Gastrocnemius medialis (tissue), 4 donors: ENCODE results near the gene TP53I13. TPM values are rescaled to one million over a fixed set of nuclear protein-coding genes. Genes with fewer than 3 reads are reported as not detected.

ENCODE experiments used
- ATAC-seq, 2 donors: fragments of 150-250 bp; one replicate each; pipeline ENCODE4 v1.9.1; 2016
- DNase-seq, 2 donors: peaks; one replicate each; pipeline ENCODE4 v3.0.0-alpha.2; 2019
- H3K27ac ChIP-seq, 4 donors: fragments of 200-600 bp; sonication (generic); 1 replicate in 1 of 4; 2 replicates in 3 of 4; pipeline ENCODE4 v1.5.1; 2016 to 2018; ENCODE audit warnings: mild to moderate bottlenecking in 2 of 4, moderate library complexity in 1 of 4
- H3K27me3 ChIP-seq, 3 donors: fragments of 200-600 bp; sonication (generic) in 2 of 3; 1 replicate in 1 of 3; 2 replicates in 2 of 3; pipeline versions ENCODE4 v1.5.1 to v1.6.0; 2016 to 2019; ENCODE audit warnings: mild to moderate bottlenecking in 1 of 3, moderate library complexity in 1 of 3
- H3K36me3 ChIP-seq, 2 donors: fragments of 200-600 bp; sonication (generic) in 1 of 2; one replicate each; pipeline ENCODE4 v1.5.1; 2017 to 2018
- H3K4me1 ChIP-seq, 2 donors: fragments of 200-600 bp; sonication (generic) in 1 of 2; one replicate each; pipeline ENCODE4 v1.5.1; 2016 to 2017; ENCODE audit warnings: mild to moderate bottlenecking in 2 of 2
- H3K4me3 ChIP-seq, 4 donors: fragments of 200-600 bp; sonication (generic) in 3 of 4; 1 replicate in 1 of 4; 2 replicates in 3 of 4; pipeline ENCODE4 v1.5.1; 2016 to 2019; ENCODE audit warnings: mild to moderate bottlenecking in 2 of 4
- H3K9me3 ChIP-seq, 3 donors: fragments of 200-600 bp; sonication (generic) in 2 of 3; 1 replicate in 1 of 3; 2 replicates in 2 of 3; pipeline ENCODE4 v1.5.1; 2016 to 2019
- POLR2A ChIP-seq, 2 donors: fragments of 450-650 bp; IDR thresholded peaks; one replicate each; pipeline ENCODE4 v1.6.1; 2017; ENCODE audit warnings: antibody characterized with exemption in 2 of 2, mild to moderate bottlenecking in 2 of 2, moderate library complexity in 2 of 2
- in situ Hi-C, 4 donors: fragments of 200-750 bp; cut with MboI; loops; one replicate each; pipeline versions ENCODE4 v1.15.0 to v1.8.0; 2017; ENCODE audit warnings: low sequenced_read_pairs in 4 of 4
- intact Hi-C: fragments of 100-400 bp; cut with DNase I; formaldehyde crosslinking; loops from one replicate; pipeline ENCODE4 v1.15.1; 2023; ENCODE audit warnings: low total_unique reads
- total RNA-seq, 4 donors: library from RNA; depleted of rRNA; stranded (reverse); fragments of >200 nt; gene quantifications; one replicate each; pipeline versions ENCODE4 v1.1.0 to v1.2.3, GENCODE V29; 2016
- TF ChIP-seq, protein P1 (sequence below), 5 experiments: fragments of 450-650 bp in 3 of 5; fragments of 200-600 bp in 2 of 5; sonication (generic) in 2 of 5; IDR thresholded peaks in 4 of 5; conservative IDR thresholded peaks in 1 of 5; 1 replicate in 4 of 5; 2 replicates in 1 of 5; pipeline ENCODE4 v1.5.1; 2016 to 2019; ENCODE audit warnings: antibody characterized with exemption in 5 of 5, mild to moderate bottlenecking in 3 of 5, moderate library complexity in 3 of 5

TP53I13 gene
- total RNA-seq, 4 donors from 2014 or later, result 31.0 to 50.2 (median 32.1) TPM

DNA sequence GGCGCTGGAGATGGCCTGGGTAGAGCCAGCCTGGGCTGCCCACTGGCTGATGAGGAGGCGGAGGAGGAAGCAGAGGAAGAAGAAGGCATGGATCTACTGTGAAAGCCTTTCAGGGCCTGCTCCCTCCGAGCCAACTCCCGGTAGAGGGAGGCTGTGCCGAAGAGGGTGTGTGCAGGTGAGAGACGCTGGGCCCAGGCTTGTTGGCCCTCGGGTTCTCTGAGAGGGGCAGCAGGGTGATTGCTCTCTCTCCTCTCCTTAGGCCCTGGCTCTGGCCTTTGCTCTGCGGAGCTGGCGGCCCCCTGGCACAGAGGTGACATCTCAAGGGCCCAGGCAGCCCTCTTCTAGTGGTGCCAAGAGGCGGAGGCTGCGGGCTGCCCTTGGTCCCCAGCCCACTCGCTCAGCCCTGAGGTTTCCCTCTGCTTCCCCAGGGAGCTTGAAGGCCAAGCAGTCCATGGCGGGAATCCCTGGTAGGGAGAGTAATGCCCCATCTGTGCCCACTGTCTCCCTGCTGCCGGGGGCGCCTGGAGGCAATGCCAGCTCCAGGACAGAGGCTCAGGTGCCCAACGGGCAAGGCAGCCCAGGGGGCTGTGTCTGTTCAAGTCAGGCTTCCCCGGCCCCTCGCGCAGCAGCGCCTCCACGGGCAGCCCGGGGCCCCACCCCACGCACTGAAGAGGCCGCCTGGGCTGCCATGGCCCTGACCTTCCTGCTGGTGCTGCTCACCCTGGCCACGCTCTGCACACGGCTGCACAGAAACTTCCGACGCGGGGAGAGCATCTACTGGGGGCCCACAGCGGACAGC, 3.6 kb downstream of the TP53I13 start:
- in situ Hi-C loops, result loop anchor here in 3 of 4 donors (10.0 to 25.0 kb wide), 2 partner anchors 213 to 365 kb away; partner anchors contain the start of genes EFCAB5 (in 1 of the 3) and SSH2 (in 1 of the 3)
- TF ChIP-seq, protein P1, sequence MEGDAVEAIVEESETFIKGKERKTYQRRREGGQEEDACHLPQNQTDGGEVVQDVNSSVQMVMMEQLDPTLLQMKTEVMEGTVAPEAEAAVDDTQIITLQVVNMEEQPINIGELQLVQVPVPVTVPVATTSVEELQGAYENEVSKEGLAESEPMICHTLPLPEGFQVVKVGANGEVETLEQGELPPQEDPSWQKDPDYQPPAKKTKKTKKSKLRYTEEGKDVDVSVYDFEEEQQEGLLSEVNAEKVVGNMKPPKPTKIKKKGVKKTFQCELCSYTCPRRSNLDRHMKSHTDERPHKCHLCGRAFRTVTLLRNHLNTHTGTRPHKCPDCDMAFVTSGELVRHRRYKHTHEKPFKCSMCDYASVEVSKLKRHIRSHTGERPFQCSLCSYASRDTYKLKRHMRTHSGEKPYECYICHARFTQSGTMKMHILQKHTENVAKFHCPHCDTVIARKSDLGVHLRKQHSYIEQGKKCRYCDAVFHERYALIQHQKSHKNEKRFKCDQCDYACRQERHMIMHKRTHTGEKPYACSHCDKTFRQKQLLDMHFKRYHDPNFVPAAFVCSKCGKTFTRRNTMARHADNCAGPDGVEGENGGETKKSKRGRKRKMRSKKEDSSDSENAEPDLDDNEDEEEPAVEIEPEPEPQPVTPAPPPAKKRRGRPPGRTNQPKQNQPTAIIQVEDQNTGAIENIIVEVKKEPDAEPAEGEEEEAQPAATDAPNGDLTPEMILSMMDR (IDR thresholded peaks at IDR 0.05 in 4 of 5, conservative IDR thresholded peaks at IDR 0.05 in 1 of 5), result no peak
- TF ChIP-seq POLR2A (IDR thresholded peaks at IDR 0.05), result no peak
- intact Hi-C loops, result no loop called here
- Histone ChIP-seq H3K27ac (peak overlapping the region; percentile 30 to 70 (median 46)), H3K4me1 (peaks cover 12 to 18% of the 10 kb centered on the region in 2 donors), H3K36me3 (peaks cover 0 to 31% of the 10 kb centered on the region in 2 donors), H3K9me3 (no peaks in the 10 kb centered on the region), H3K4me3 (peak overlapping the region; percentile 44 to 54 (median 51)), H3K27me3 (no peaks in the 10 kb centered on the region)
- DNase-seq (peak in 1 of 2 donors; percentile 23), ATAC-seq (no peak)

DNA sequence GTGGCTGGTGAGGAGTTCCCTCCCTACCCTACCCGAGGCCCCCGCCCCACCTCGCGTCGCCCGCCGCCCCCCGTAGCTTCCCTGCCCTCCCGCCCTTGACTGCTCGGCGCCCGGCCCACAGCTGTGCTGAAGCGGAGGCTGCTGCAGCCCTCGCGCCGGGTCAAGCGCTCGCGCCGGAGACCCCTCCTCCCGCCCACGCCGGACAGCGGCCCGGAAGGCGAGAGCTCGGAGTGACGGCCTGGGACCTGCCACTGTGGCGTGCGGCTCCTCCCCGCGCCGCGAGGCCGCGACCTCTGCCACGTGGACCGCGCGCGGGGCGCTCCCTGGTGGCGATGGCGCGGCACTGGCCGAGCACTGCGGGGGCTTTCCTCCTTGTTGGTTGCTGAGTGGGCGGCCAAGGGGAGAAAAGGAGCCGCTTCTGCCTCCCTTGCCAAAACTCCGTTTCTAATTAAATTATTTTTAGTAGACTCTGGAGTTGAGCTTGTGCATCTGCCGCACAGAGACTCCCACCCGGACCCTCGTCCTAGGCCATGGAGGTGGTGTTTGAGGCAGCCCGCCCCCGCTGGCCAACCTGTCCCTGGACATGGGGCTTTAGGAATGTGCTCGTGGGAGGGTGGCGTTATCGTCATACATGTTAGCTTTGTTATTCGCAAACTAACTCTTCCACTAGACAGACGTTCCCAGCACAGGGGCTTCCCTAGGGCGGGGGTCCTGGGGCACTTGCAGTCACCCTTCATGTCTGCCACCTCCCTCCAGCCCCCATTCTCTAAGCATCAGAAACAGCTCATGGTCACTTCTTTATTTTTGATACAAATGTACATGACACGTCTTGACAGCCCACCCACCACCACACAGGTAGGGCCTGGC, 4.4 kb downstream of the TP53I13 start:
- Histone ChIP-seq H3K4me3 (peak overlapping the region; percentile 44 to 54 (median 51)), H3K36me3 (peaks cover 0 to 39% of the 10 kb centered on the region in 2 donors)
- in situ Hi-C loops, result loop anchor here in 3 of 4 donors (10.0 to 25.0 kb wide), 2 partner anchors 212 to 364 kb away; partner anchors contain the start of genes EFCAB5 (in 1 of the 3) and SSH2 (in 1 of the 3)

DNA sequence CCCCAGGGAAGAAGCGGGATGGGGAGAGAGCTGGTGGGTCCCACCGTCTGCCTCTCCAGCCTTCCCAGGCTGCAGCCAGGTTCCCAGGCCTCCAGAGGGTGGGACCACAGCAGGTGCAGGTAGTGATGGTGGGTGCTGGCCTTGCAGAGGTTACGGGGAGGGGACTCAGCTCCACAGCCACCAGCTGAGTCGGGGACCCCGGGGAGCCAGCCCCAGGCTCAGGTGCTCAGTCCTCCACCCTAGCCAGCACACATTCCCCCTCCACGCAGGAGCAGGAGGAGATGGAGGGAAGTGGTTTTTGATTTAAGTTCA, 5.0 kb downstream of the TP53I13 start:
- Histone ChIP-seq H3K4me3 (no peak overlapping the region), H3K36me3 (peaks cover 0 to 45% of the 10 kb centered on the region in 2 donors), H3K27ac (no peak overlapping the region), H3K27me3 (no peaks in the 10 kb centered on the region), H3K4me1 (peaks cover 12 to 18% of the 10 kb centered on the region in 2 donors), H3K9me3 (no peaks in the 10 kb centered on the region)
- intact Hi-C loops, result no loop called here
- ATAC-seq (no peak), DNase-seq (peak in 1 of 2 donors; percentile 11)
- no peak for TF ChIP-seq POLR2A (IDR thresholded peaks at IDR 0.05)
- TF ChIP-seq, protein P1 (IDR thresholded peaks at IDR 0.05 in 4 of 5, conservative IDR thresholded peaks at IDR 0.05 in 1 of 5), result no peak
- in situ Hi-C loops, result loop anchor here in 3 of 4 donors (10.0 to 25.0 kb wide), 2 partner anchors 211 to 364 kb away; partner anchors contain the start of genes EFCAB5 (in 1 of the 3) and SSH2 (in 1 of the 3)

More for the DNA sequence above, 4.4 kb downstream of the TP53I13 start:
- H3K9me3 ChIP-seq, result no peaks in the 10 kb centered on the region
- H3K4me1 ChIP-seq, result peaks cover 12 to 18% of the 10 kb centered on the region in 2 donors
- intact Hi-C loops, result no loop called here
- ATAC-seq (peak in 1 of 2 donors; percentile 35), DNase-seq (peak in 1 of 2 donors; percentile 57)
- H3K27me3 ChIP-seq, result no peaks in the 10 kb centered on the region
- peak overlapping the region; percentile 30 to 70 (median 46) for H3K27ac ChIP-seq
- TF ChIP-seq, protein P1 (IDR thresholded peaks at IDR 0.05 in 4 of 5, conservative IDR thresholded peaks at IDR 0.05 in 1 of 5), result peak; percentile 64 to 78 (median 75)
- TF ChIP-seq POLR2A (IDR thresholded peaks at IDR 0.05), result no peak

DNA sequence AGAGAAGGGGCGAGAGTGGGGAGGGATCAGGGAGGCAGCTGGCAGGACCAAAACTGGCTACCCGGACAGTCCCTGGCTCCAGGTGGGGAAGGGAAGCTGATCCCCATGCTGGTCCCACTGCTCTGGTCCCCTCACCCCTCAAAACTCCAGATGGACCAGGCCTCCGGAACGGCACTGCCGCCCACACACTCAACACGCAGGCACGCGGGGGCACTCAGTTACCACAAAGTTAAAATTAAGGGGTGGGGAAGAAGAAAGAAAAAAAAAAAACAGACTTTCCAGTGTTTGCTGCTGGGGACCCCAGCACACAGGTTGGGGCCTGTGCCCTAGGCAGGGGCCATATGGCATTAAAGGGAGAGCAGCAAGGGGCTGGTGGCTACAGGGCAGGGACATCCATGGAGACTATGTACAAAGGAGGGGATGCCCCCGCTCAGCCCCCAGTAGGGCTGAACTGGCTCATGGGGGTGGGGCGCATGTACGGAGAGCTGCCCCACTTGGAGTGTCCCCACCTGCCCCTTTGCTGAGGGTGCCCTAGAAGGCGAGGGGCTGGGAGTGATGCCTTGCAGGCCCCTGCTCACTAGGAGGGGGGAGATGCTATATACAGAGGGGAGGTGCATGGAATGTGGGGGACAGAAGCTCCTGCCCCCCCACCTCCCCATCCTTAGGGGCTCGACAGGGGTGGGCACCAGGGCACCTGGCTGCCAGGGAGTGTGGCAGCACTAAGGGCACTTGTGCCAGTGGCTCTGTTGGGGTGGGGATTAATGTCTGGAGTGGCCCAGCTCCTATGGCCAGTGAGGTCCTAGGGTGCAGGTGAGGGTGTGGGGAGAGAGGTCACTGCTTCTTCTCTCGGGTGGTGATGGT, 5.6 kb downstream of the TP53I13 start:
- peaks cover 0 to 51% of the 10 kb centered on the region in 2 donors for H3K36me3 ChIP-seq

More for the DNA sequence above, 5.6 kb downstream of the TP53I13 start:
- TF ChIP-seq, protein P1 (IDR thresholded peaks at IDR 0.05 in 4 of 5, conservative IDR thresholded peaks at IDR 0.05 in 1 of 5), result no peak
- TF ChIP-seq POLR2A (IDR thresholded peaks at IDR 0.05), result no peak
- Histone ChIP-seq H3K27me3 (no peaks in the 10 kb centered on the region), H3K27ac (no peak overlapping the region), H3K4me1 (peaks cover 12 to 15% of the 10 kb centered on the region in 2 donors), H3K4me3 (no peak overlapping the region), H3K9me3 (no peaks in the 10 kb centered on the region)
- ATAC-seq (no peak), DNase-seq (peak in 1 of 2 donors; percentile 12)
- in situ Hi-C loops, result loop anchor here in 3 of 4 donors (10.0 to 25.0 kb wide), 2 partner anchors 211 to 363 kb away; partner anchors contain the start of genes EFCAB5 (in 1 of the 3) and SSH2 (in 1 of the 3)
- intact Hi-C loops, result no loop called here
